Ovary (tissue), 3 donors: ENCODE measurements around the gene COL23A1.

Experiments used
- CTCF ChIP-seq, 3 donors: fragments of 450-650 bp in 2 of 3; fragments of 200-600 bp in 1 of 3; IDR thresholded peaks; one replicate each; pipeline versions ENCODE4 v1.5.1 to v1.8.0; 2016 to 2022; ENCODE audit warnings: antibody characterized with exemption in 3 of 3, mild to moderate bottlenecking in 1 of 3
- EP300 ChIP-seq: sonication (generic); formaldehyde crosslinking; IDR thresholded peaks from one replicate; pipeline ENCODE4 v1.6.1; 2017; ENCODE audit warnings: antibody characterized with exemption
- POLR2A ChIP-seq: fragments of 450-650 bp; IDR thresholded peaks from one replicate; pipeline ENCODE4 v1.6.1; 2017; ENCODE audit warnings: antibody characterized with exemption, mild to moderate bottlenecking, moderate library complexity
- donor health status: DM: no; HTN: no; CAD: no.

- TF ChIP-seq CTCF (IDR thresholded peaks at IDR 0.05) (no peak), POLR2A (no peak), EP300 (no peak)
Measured at GRCh38 chr5:178227929-178228328, 362.3 kb downstream of the COL23A1 start.
